Endodermal cell (in vitro differentiated cells): ENCODE measurements around the gene IL12B. TPM values are rescaled to one million over a fixed set of nuclear protein-coding genes. Genes with fewer than 3 reads are reported as not detected.
"Not testable (repeated sequence)": the region's sequence is repeated elsewhere in the genome, so short reads cannot be mapped to it uniquely, and the experiment has no call there.

Experiments used
- DNase-seq: peaks from one replicate; pipeline ENCODE4 v3.0.0-alpha.2; 2017
- H3K27ac ChIP-seq: 2 replicates; pipeline ENCODE4 v1.5.1; 2013; ENCODE audit warnings: mild to moderate bottlenecking, low read depth, low read length, moderate library complexity
- H3K27me3 ChIP-seq: 2 replicates; pipeline ENCODE4 v1.6.1; 2013; ENCODE audit warnings: mild to moderate bottlenecking, low read length, moderate library complexity; ENCODE audit not compliant: insufficient read depth, control insufficient read depth, poor library complexity, severe bottlenecking
- H3K36me3 ChIP-seq: 2 replicates; pipeline ENCODE4 v1.7.0; 2013; ENCODE audit warnings: mild to moderate bottlenecking, low read length, moderate library complexity; ENCODE audit not compliant: control insufficient read depth, insufficient read depth
- H3K4me1 ChIP-seq: one replicate; pipeline ENCODE4 v1.7.0; 2013; ENCODE audit warnings: low read length; ENCODE audit not compliant: control insufficient read depth, insufficient read depth
- H3K4me3 ChIP-seq: 2 replicates; pipeline ENCODE4 v1.5.1; 2013; ENCODE audit warnings: mild to moderate bottlenecking, low read length, moderate library complexity
- H3K9ac ChIP-seq: 2 replicates; pipeline ENCODE4 v1.6.1; 2013; ENCODE audit warnings: mild to moderate bottlenecking, low read length, moderate library complexity; ENCODE audit not compliant: poor library complexity, severe bottlenecking; ENCODE audit errors: extremely low read depth
- H3K9me3 ChIP-seq: 2 replicates; pipeline ENCODE4 v1.6.1; 2013; ENCODE audit warnings: mild to moderate bottlenecking, low read length, moderate library complexity; ENCODE audit not compliant: control insufficient read depth
- H3K27ac Mint-ChIP-seq: 2 replicates; pipeline ENCODE4 v1.8.0; 2020; ENCODE audit warnings: mixed read lengths
- H3K27me3 Mint-ChIP-seq: 2 replicates; pipeline ENCODE4 v1.8.0; 2021; ENCODE audit warnings: mild to moderate bottlenecking, mixed read lengths; ENCODE audit not compliant: insufficient read depth
- H3K36me3 Mint-ChIP-seq: 2 replicates; pipeline ENCODE4 v1.8.0; 2020; ENCODE audit warnings: low read depth, mixed read lengths
- H3K4me1 Mint-ChIP-seq: 2 replicates; pipeline ENCODE4 v1.8.0; 2020; ENCODE audit warnings: mixed read lengths
- H3K4me3 Mint-ChIP-seq: 2 replicates; pipeline ENCODE4 v1.8.0; 2020; ENCODE audit warnings: mild to moderate bottlenecking, moderate library complexity, mixed read lengths
- H3K9me3 Mint-ChIP-seq: 2 replicates; pipeline ENCODE4 v1.8.0; 2020; ENCODE audit warnings: mild to moderate bottlenecking, mixed read lengths
- WGBS, 2 experiments: methylation state at CpG; one replicate each; pipeline versions ENCODE4 v1.1.5 to v1.1.7; 2013; ENCODE audit warnings: missing lambda C conversion rate in 2 of 2, mixed read lengths in 1 of 2; ENCODE audit not compliant: insufficient coverage in 1 of 2, insufficient read length in 1 of 2; 5-methylcytosine and 5-hydroxymethylcytosine counted together
- total RNA-seq, 2 donors: library from RNA; stranded (reverse); fragmentation: NEBNext Ultra II Directional in 1 of 2; extraction: Animal tissue kit (Norgen Biotek cat#: 25700) in 1 of 2; gene quantifications; 2 replicates in 1 of 2; 3 replicates in 1 of 2; pipeline ENCODE4 v1.2.1, GENCODE V29; 2021
- TF ChIP-seq, protein P1 (sequence below): fragments of 200-600 bp; sonication (generic); conservative IDR thresholded peaks from 2 replicates; pipeline ENCODE4 v1.5.0; 2021; ENCODE audit warnings: antibody characterized with exemption, mild to moderate bottlenecking

IL12B gene
- total RNA-seq, 2 donors from 2014 or later, result not detected

DNA sequence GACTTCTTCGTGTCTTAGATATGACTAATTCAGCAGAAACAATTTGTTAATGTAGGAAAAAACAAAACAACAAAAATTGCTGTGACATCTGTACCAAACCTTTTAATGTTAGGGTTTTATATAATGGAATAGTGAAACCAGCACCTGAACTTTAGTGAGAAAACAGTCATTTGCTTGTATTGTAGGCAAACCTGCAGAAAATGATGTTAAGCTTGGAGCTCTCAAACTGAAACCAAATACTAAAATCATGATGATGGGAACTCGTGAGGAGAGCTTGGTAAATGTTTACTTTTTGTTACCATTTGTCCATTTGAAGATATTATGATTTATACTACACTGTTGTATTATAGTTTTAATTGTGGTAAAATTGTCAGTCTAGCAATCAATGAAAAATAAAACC lies 60.6 kb downstream of the IL12B start:
- Histone ChIP-seq H3K9ac (no peak overlapping the region), H3K27me3 (no peaks in the 10 kb centered on the region), H3K27ac (no peak overlapping the region), H3K4me1 (no peaks in the 10 kb centered on the region), H3K36me3 (peaks cover 65% of the 10 kb centered on the region), H3K9me3 (no peaks in the 10 kb centered on the region), H3K4me3 (no peak overlapping the region)
- 96% methylated on average over 2 of the region's 2 CpGs; no CpG with 5 or more reads in 1 of the 2 experiments for WGBS, 2 experiments
- TF ChIP-seq, protein P1, sequence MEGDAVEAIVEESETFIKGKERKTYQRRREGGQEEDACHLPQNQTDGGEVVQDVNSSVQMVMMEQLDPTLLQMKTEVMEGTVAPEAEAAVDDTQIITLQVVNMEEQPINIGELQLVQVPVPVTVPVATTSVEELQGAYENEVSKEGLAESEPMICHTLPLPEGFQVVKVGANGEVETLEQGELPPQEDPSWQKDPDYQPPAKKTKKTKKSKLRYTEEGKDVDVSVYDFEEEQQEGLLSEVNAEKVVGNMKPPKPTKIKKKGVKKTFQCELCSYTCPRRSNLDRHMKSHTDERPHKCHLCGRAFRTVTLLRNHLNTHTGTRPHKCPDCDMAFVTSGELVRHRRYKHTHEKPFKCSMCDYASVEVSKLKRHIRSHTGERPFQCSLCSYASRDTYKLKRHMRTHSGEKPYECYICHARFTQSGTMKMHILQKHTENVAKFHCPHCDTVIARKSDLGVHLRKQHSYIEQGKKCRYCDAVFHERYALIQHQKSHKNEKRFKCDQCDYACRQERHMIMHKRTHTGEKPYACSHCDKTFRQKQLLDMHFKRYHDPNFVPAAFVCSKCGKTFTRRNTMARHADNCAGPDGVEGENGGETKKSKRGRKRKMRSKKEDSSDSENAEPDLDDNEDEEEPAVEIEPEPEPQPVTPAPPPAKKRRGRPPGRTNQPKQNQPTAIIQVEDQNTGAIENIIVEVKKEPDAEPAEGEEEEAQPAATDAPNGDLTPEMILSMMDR, result no peak
- Mint-ChIP-seq H3K4me1 (no peaks in the 10 kb centered on the region), H3K27ac (no peak overlapping the region), H3K4me3 (no peak overlapping the region), H3K27me3 (no peaks in the 10 kb centered on the region), H3K9me3 (peaks cover 20% of the 10 kb centered on the region), H3K36me3 (peaks cover 74% of the 10 kb centered on the region)
- no peak for DNase-seq

DNA sequence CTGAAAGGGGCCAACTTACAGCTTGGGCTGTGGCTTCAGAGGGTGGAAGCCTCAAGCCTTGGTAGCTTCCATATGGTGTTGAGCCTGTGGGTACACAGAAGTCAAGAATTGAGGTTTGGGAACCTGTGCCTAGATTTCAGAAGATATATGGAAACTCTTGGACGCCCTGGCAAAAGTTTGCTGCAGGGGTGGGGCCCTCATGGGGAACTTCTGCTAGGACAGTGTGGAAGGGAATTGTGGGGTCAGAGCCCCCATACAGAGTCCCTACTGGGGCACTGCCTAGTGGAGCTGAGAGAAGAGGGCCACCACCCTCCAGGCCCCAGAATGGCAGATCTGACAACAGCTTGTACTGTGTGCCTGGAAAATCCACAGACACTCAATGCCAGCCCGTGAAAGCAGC lies 63.5 kb downstream of the IL12B start:
- H3K9me3 Mint-ChIP-seq, result peaks cover 20% of the 10 kb centered on the region
- H3K36me3 Mint-ChIP-seq, result peaks cover 55% of the 10 kb centered on the region
- H3K27me3 Mint-ChIP-seq, H3K9me3 ChIP-seq, H3K4me3 ChIP-seq, H3K9ac ChIP-seq, H3K4me3 Mint-ChIP-seq, H3K4me1 Mint-ChIP-seq, H3K27ac ChIP-seq, H3K27ac Mint-ChIP-seq, H3K4me1 ChIP-seq, H3K27me3 ChIP-seq, DNase-seq: not testable (repeated sequence)
- peaks cover 37% of the 10 kb centered on the region for H3K36me3 ChIP-seq
- 96 to 100% methylated on average over 2 of the region's 2 CpGs for WGBS, 2 experiments

Other genes with a start within 250 kb of the IL12B start
- under 1 TPM in 1 of 2 donors, not detected in 1; 0.24 TPM for gene EBF1, start 230.6 kb downstream of the IL12B start, total RNA-seq
- gene RNF145, start 120.9 kb downstream of the IL12B start, total RNA-seq, result 10 to 100 TPM; 50.2 to 50.4 TPM
- 10 to 100 TPM; 38.0 to 44.4 TPM for gene UBLCP1, start 67.2 kb downstream of the IL12B start, total RNA-seq